Common myeloid progenitor, CD34-positive (primary cell): ENCODE data around the gene ITGA5.

Source experiments
- CTCF ChIA-PET: fragments of 350-600 bp; sonication (Branson Sonifier 250); formaldehyde crosslinking; loops from one replicate; lab custom pipeline; 2021; ENCODE audit warnings: antibody characterized with exemption; lab: Charles Lee
- POLR2A ChIA-PET: fragments of 350-600 bp; sonication (Branson Sonifier 250); formaldehyde crosslinking; loops from one replicate; lab custom pipeline; 2021; ENCODE audit warnings: antibody characterized with exemption; lab: Charles Lee
- DNase-seq, 3 donors: peaks; one replicate each; pipeline versions ENCODE4 v3.0.0 to v3.0.0-alpha.2; 2013
- H3K27ac ChIP-seq, 2 experiments: 1 replicate in 1 of 2; 2 replicates in 1 of 2; pipeline ENCODE4 v1.7.0; 2013; ENCODE audit warnings: inconsistent platforms in 2 of 2, low read length in 2 of 2, mild to moderate bottlenecking in 2 of 2, low read depth in 1 of 2, moderate library complexity in 1 of 2; ENCODE audit not compliant: severe bottlenecking in 2 of 2, insufficient read depth in 1 of 2, poor library complexity in 1 of 2
- H3K27me3 ChIP-seq, 5 experiments: replicated peaks in 2 of 5; 1 replicate in 3 of 5; 2 replicates in 2 of 5; pipeline versions ENCODE4 v1.6.1 to v1.7.0; 2013; ENCODE audit warnings: low read length in 4 of 5, mild to moderate bottlenecking in 2 of 5, moderate library complexity in 2 of 5, inconsistent platforms in 1 of 5; ENCODE audit not compliant: insufficient read depth in 5 of 5, control insufficient read depth in 4 of 5
- H3K36me3 ChIP-seq, 4 experiments: 1 replicate in 2 of 4; 2 replicates in 2 of 4; pipeline versions ENCODE4 v1.6.1 to v1.7.0; 2013; ENCODE audit warnings: low read length in 3 of 4, control low read depth in 1 of 4, mild to moderate bottlenecking in 1 of 4; ENCODE audit not compliant: control insufficient read depth in 4 of 4, insufficient read depth in 4 of 4
- H3K4me1 ChIP-seq, 4 experiments: 1 replicate in 3 of 4; 2 replicates in 1 of 4; pipeline versions ENCODE4 v1.6.1 to v1.7.1; 2013; ENCODE audit warnings: low read length in 3 of 4, mild to moderate bottlenecking in 3 of 4, control low read depth in 1 of 4, inconsistent platforms in 1 of 4, moderate library complexity in 1 of 4; ENCODE audit not compliant: control insufficient read depth in 4 of 4, insufficient read depth in 4 of 4; ENCODE audit errors: control extremely low read depth in 1 of 4
- H3K4me3 ChIP-seq, 7 experiments: 1 replicate in 4 of 7; 2 replicates in 3 of 7; pipeline versions ENCODE4 v1.5.1 to v1.7.0; 2013; ENCODE audit warnings: mild to moderate bottlenecking in 7 of 7, low read length in 6 of 7, moderate library complexity in 6 of 7, inconsistent platforms in 2 of 7, low read depth in 2 of 7, control low read depth in 1 of 7; ENCODE audit not compliant: insufficient read depth in 4 of 7, control insufficient read depth in 1 of 7; ENCODE audit errors: extremely low read depth in 1 of 7
- H3K9me3 ChIP-seq, 5 experiments: 1 replicate in 4 of 5; 2 replicates in 1 of 5; pipeline versions ENCODE4 v1.6.1 to v1.7.1; 2013; ENCODE audit warnings: low read length in 4 of 5, mild to moderate bottlenecking in 2 of 5, inconsistent platforms in 1 of 5, low read depth in 1 of 5, moderate library complexity in 1 of 5; ENCODE audit not compliant: control insufficient read depth in 4 of 5, insufficient read depth in 2 of 5; ENCODE audit errors: control extremely low read depth in 1 of 5
- WGBS: methylation state at CpG from one replicate; pipeline ENCODE4 v1.1.5; 2013; ENCODE audit not compliant: insufficient coverage; 5-methylcytosine and 5-hydroxymethylcytosine counted together

Gene ITGA5

GRCh38 chr12:54418441-54419087 lies 502 bp downstream of the ITGA5 start:
- H3K4me1 ChIP-seq = peaks cover 25 to 77% (median 64%) of the 10 kb centered on the region in 4 experiments

DNA sequence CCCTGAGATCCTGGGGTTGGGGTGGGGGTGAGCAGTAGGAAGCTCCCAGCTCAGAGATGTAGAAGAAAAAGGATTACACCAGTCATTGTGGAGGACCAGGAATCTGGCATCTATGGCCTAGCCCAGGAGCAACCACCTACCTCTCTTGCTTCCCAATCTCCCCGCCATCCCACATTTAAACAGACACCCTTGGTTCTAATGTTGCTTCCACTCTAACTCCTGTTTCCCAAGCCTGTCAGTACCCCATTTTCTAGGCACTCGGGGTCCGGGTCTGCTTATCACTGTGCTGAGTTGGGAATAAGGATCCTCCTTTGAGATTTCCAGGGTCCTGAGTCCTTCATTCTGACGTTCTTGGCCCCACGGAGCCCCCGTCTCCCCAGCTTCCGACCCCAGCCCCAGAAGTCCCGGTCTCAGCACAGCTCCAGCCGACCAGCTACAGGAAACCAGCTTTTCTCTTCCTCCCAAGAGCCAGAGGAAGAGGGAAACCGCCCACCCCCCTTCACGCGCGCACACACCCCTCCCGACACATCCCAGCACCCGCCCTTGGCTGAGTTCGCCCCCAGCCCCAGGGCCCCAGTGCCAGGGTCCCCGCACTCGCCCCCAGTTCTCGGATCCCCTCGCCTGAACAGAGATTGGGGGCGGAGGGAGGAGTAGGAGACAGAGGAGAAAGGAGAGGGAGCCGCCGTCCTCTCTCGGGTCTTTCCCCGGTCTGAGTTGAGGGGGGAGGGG lies 1.2 kb downstream of the ITGA5 start:
- 1% methylated on average over 9 of the region's 25 CpGs for WGBS
- Histone ChIP-seq H3K27ac (peak overlapping the region; percentile 86 to 97), H3K27me3 (no peaks in the 10 kb centered on the region), H3K4me3 (peak overlapping the region; percentile 69 to 98 (median 90)), H3K4me1 (peaks cover 25 to 79% (median 69%) of the 10 kb centered on the region in 4 experiments), H3K36me3 (peaks cover 0 to 3% (median 0%) of the 10 kb centered on the region in 4 experiments), H3K9me3 (no peaks in the 10 kb centered on the region)
- POLR2A ChIA-PET = interaction anchor here (0.6 to 2.8 kb wide), 4 partner anchors 11 to 28 kb away, joined by 3 to 22 read pairs (median 3); no protein-coding TSS in a partner anchor
- no peak for DNase-seq
- CTCF ChIA-PET = interaction anchor here (0.7 to 14.7 kb wide), 5 partner anchors 9 to 38 kb away, joined by 3 to 351 read pairs (median 6); no protein-coding TSS in a partner anchor

More at GRCh38 chr12:54418441-54419087, 502 bp downstream of the ITGA5 start:
- 0% methylated on average over 28 of the region's 35 CpGs for WGBS
- H3K27me3 ChIP-seq = no peaks in the 10 kb centered on the region
- H3K36me3 ChIP-seq = peaks cover 0 to 3% (median 0%) of the 10 kb centered on the region in 4 experiments
- ChIA-PET POLR2A (interaction anchor here (0.6 to 2.8 kb wide), 2 partner anchors 10 to 28 kb away, joined by 3 to 22 read pairs; no protein-coding TSS in a partner anchor), CTCF (interaction anchor here (0.7 to 14.7 kb wide), 4 partner anchors 14 to 39 kb away, joined by 3 to 351 read pairs (median 162); no protein-coding TSS in a partner anchor)
- no peak for DNase-seq
- peak overlapping the region; percentile 69 to 98 (median 90) for H3K4me3 ChIP-seq
- peak overlapping the region; percentile 86 to 97 for H3K27ac ChIP-seq
- no peaks in the 10 kb centered on the region for H3K9me3 ChIP-seq

DNA sequence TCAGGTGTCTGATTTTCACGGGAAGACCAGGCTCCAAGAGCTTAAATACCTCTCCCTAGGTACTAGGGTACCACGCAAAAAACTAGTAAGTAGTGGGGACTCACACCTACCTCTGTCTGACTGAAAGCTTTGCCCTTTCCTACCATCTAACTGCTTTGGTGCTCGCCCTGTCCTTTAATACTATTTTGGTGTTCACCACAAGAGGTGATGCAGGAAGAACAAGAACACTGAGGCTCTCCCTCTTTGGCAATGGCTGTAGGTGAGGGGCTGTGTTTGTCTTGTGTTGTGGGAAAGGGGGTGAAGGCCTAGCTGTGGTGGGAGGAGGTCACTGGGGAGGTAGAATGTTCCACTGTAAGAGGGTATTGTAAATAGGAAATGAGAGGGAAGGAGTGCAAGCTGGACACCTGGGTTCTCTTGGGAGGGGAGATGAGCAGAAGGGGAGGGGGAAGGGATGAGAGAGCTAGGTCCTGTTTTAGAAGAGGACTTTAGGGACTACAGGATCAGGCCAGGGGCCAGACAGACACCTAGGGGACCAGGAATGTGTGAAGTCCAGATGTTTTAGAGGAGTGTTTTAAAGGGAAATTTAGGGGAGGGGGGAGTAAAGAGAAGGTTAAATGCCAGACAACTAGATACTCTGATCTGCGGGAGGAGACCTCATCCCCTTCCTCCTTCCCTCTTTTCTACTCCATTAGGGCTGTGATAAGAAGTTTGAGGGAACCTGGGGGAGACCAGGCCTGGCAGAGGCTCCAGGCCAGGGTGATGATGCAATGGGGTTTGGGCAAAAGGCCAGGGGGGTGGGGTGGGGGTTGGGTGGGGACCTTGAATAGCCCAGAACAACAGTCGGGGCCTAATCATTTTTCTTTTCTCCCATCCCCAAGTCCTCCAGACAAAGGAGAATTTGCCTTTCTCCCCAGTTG lies 2.1 kb downstream of the ITGA5 start:
- Histone ChIP-seq H3K4me1 (peaks cover 25 to 88% (median 78%) of the 10 kb centered on the region in 4 experiments), H3K27me3 (no peaks in the 10 kb centered on the region), H3K9me3 (no peaks in the 10 kb centered on the region), H3K27ac (peak overlapping the region; percentile 86 to 97), H3K36me3 (peaks cover 0 to 5% (median 0%) of the 10 kb centered on the region in 4 experiments), H3K4me3 (peak overlapping the region in 6 of 7 experiments; percentile 69 to 98 (median 90))
- 20% methylated on average over 2 of the region's 5 CpGs for WGBS
- no peak for DNase-seq
- CTCF ChIA-PET = interaction anchor here (1.5 to 14.7 kb wide), 4 partner anchors 8 to 37 kb away, joined by 5 to 351 read pairs (median 162); no protein-coding TSS in a partner anchor
- POLR2A ChIA-PET = interaction anchor here (0.6 to 2.8 kb wide), 5 partner anchors 11 to 30 kb away, joined by 3 to 22 read pairs (median 4); no protein-coding TSS in a partner anchor

DNA sequence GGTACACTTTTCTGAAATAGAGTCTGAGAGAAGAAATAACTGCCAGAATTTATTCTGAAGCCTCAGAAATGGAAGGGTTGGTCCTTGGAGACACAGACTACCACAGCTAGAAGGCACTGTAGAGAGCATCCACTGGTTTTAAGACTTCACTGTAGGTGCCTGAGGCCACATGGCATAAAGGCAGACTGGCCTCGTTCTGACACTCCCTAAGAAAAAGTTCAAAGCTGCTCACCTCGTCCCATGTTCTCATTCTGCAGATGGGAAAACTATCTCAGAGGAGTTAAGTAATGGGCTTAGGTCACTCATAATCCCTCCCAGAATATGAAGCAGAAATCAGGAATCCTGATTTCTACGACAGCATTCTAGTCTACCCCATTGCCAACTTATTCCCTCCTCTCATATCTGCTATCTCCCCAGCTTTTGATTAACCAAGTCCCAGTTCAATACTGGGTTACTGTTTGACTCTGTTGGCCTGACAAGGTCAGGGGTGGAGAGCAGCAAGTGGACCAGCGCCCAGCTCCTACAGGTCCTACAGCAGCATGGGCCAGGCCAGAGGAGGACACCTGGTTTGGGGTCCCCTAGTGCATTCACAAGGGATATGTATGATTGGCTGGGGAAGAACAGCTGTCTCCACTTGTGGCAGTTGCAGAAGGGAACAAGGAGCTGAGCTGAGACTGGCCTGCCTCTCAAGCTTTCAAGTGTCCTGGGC lies 3.7 kb downstream of the ITGA5 start:
- ChIA-PET CTCF (interaction anchor here (0.6 to 14.7 kb wide), 6 partner anchors 15 to 125 kb away, joined by 3 to 351 read pairs (median 6); no protein-coding TSS in a partner anchor), POLR2A (interaction anchor here (1.1 to 2.4 kb wide), 2 partner anchors 13 to 15 kb away, joined by 5 to 7 read pairs; no protein-coding TSS in a partner anchor)

DNA sequence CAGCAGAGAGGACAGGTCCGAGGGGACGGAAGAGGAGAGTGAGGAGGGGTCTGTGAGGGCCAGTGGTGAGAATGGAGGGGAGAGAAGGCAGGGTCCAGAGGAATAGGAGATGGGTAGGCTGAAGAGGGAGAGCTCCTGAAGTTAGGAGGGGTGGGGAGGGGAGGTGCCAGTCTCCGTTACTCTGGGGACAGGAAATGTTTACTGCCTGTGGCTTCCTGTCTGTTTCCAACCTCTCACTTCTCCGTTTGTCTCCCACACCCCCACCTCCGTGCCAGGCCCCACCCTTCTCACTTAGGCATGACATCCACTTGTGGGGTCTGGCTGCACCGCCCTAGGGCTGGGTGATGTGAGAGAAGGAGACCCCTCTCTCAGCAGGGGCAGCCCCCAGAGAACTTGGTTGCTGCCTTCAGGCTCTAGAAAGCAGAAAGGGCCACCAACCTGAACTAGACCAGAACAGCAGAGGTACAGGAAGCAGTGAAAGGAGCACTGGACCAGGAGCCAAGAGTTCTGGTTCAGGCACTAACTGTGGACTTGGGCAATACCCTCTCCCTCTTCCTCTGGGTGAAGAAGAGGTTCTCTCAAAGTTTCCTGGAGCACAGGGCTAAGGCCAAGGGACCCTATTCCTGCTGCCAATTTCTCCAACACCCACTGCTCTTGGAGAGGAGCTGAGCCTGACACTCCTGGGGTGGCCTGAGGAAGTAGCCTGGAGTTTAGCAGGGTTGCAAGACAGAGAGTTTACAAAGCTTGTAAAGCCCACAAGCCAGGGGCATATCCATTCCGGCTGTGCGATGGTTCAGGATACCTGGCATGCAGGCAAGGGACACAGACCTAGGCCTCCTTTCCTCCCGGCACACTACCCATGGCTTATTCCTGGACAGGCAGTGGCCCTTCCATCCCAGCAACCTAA lies 5.5 kb downstream of the ITGA5 start:
- Histone ChIP-seq H3K4me3 (peak overlapping the region in 6 of 7 experiments; percentile 49 to 77 (median 56)), H3K27ac (peak overlapping the region; percentile 93 to 97), H3K27me3 (no peaks in the 10 kb centered on the region), H3K36me3 (peaks cover 7 to 29% (median 19%) of the 10 kb centered on the region in 4 experiments), H3K4me1 (peaks cover 24 to 89% (median 71%) of the 10 kb centered on the region in 4 experiments), H3K9me3 (no peaks in the 10 kb centered on the region)
- CTCF ChIA-PET = interaction anchor here (0.8 to 14.7 kb wide), 7 partner anchors 13 to 85 kb away, joined by 3 to 351 read pairs (median 3); no protein-coding TSS in a partner anchor
- DNase-seq = peak; percentile 86 to 92 (median 90)
- POLR2A ChIA-PET = interaction anchor here (0.6 to 3.2 kb wide), 6 partner anchors 10 to 26 kb away, joined by 3 to 17 read pairs (median 4); no protein-coding TSS in a partner anchor
- WGBS = 4% methylated on average over 5 of the region's 9 CpGs

More for the DNA sequence above, 3.7 kb downstream of the ITGA5 start:
- Histone ChIP-seq H3K4me3 (peak overlapping the region in 5 of 7 experiments; percentile 19 to 49 (median 38)), H3K27ac (peak overlapping the region; percentile 42 to 97), H3K9me3 (no peaks in the 10 kb centered on the region), H3K36me3 (peaks cover 0 to 14% (median 6%) of the 10 kb centered on the region in 4 experiments), H3K27me3 (no peaks in the 10 kb centered on the region), H3K4me1 (peaks cover 27 to 88% (median 79%) of the 10 kb centered on the region in 4 experiments)
- WGBS = 71% methylated on average over 2 of the region's 4 CpGs
- DNase-seq = peak in 1 of 3 donors; percentile 62
